Measurements from ENCODE around the gene RFLNA.

Gene RFLNA

GRCh38 chr12:124302241-124302806 is 7.4 kb downstream of the RFLNA start:
- H4K20me1 ChIP-seq (ENCODE audit: insufficient read depth, low read length): no peaks in the 10 kb centered on the region
- no peak overlapping the region for H3K9ac ChIP-seq (ENCODE audit: low read length)
- H3K36me3 ChIP-seq (ENCODE audit: insufficient read depth, low read length): no peaks in the 10 kb centered on the region
- H3K27ac ChIP-seq (ENCODE audit: low read depth, low read length, poor library complexity, severe bottlenecking): no peak overlapping the region
- TF ChIP-seq CTCF (IDR thresholded peaks at IDR 0.05; ENCODE audit: low read length): no peak
- no peak for TF ChIP-seq EZH2 (IDR thresholded peaks at IDR 0.05; ENCODE audit: borderline replicate concordance, low read length)
- H3K4me1 ChIP-seq (ENCODE audit: insufficient read depth, low read length, severe bottlenecking): no peaks in the 10 kb centered on the region
- no peak overlapping the region for H3K4me2 ChIP-seq (ENCODE audit: low read length)
- H3K9me3 ChIP-seq (ENCODE audit: low read length): no peaks in the 10 kb centered on the region
- H3K9me2 ChIP-seq (ENCODE audit: low read depth, low read length): no peaks in the 10 kb centered on the region
- no peaks in the 10 kb centered on the region for H3K27me3 ChIP-seq (ENCODE audit: insufficient read depth, low read length)
- H3F3A ChIP-seq (ENCODE audit: insufficient read depth, low read length): no peaks in the 10 kb centered on the region
- H2AFZ ChIP-seq (ENCODE audit: low read length): no peak overlapping the region
- no peaks in the 10 kb centered on the region for H3K79me2 ChIP-seq (ENCODE audit: insufficient read depth, low read length)
- no peak overlapping the region for H3K4me3 ChIP-seq (ENCODE audit: low read depth, low read length, poor library complexity, severe bottlenecking)

- Histone ChIP-seq H2AFZ (ENCODE audit: low read length) (no peak overlapping the region), H3K27me3 (ENCODE audit: insufficient read depth, low read length) (no peaks in the 10 kb centered on the region), H3K4me2 (ENCODE audit: low read length) (no peak overlapping the region), H3K9me2 (ENCODE audit: low read depth, low read length) (no peaks in the 10 kb centered on the region), H3K9me3 (ENCODE audit: low read length) (no peaks in the 10 kb centered on the region), H3K79me2 (ENCODE audit: insufficient read depth, low read length) (no peaks in the 10 kb centered on the region), H3F3A (ENCODE audit: insufficient read depth, low read length) (no peaks in the 10 kb centered on the region), H4K20me1 (ENCODE audit: insufficient read depth, low read length) (no peaks in the 10 kb centered on the region), H3K4me3 (ENCODE audit: low read depth, low read length, poor library complexity, severe bottlenecking) (no peak overlapping the region), H3K9ac (ENCODE audit: low read length) (no peak overlapping the region), H3K36me3 (ENCODE audit: insufficient read depth, low read length) (no peaks in the 10 kb centered on the region), H3K27ac (ENCODE audit: low read depth, low read length, poor library complexity, severe bottlenecking) (no peak overlapping the region), H3K4me1 (ENCODE audit: insufficient read depth, low read length, severe bottlenecking) (no peaks in the 10 kb centered on the region)
- TF ChIP-seq CTCF (IDR thresholded peaks at IDR 0.05; ENCODE audit: low read length) (no peak), EZH2 (IDR thresholded peaks at IDR 0.05; ENCODE audit: borderline replicate concordance, low read length) (no peak)
These were observed 8.1 kb downstream of the RFLNA start for GRCh38 chr12:124302807-124303578.

- TF ChIP-seq EZH2 (IDR thresholded peaks at IDR 0.05; ENCODE audit: borderline replicate concordance, low read length) (no peak), CTCF (IDR thresholded peaks at IDR 0.05; ENCODE audit: low read length) (no peak)
- Histone ChIP-seq H3K9me2 (ENCODE audit: low read depth, low read length) (no peaks in the 10 kb centered on the region), H3K4me1 (ENCODE audit: insufficient read depth, low read length, severe bottlenecking) (no peaks in the 10 kb centered on the region), H3K79me2 (ENCODE audit: insufficient read depth, low read length) (no peaks in the 10 kb centered on the region), H3K4me3 (ENCODE audit: low read depth, low read length, poor library complexity, severe bottlenecking) (no peak overlapping the region), H2AFZ (ENCODE audit: low read length) (no peak overlapping the region), H3K27me3 (ENCODE audit: insufficient read depth, low read length) (no peaks in the 10 kb centered on the region), H3K36me3 (ENCODE audit: insufficient read depth, low read length) (no peaks in the 10 kb centered on the region), H3K9ac (ENCODE audit: low read length) (no peak overlapping the region), H3K4me2 (ENCODE audit: low read length) (no peak overlapping the region), H3K27ac (ENCODE audit: low read depth, low read length, poor library complexity, severe bottlenecking) (no peak overlapping the region), H4K20me1 (ENCODE audit: insufficient read depth, low read length) (no peaks in the 10 kb centered on the region), H3K9me3 (ENCODE audit: low read length) (no peaks in the 10 kb centered on the region), H3F3A (ENCODE audit: insufficient read depth, low read length) (no peaks in the 10 kb centered on the region)
These were observed 8.9 kb downstream of the RFLNA start for GRCh38 chr12:124303579-124304313.
